ENCODE data around the gene CFAP100.

CFAP100 gene

GRCh38 chr3:126423191-126424038 lies 28.7 kb downstream of the CFAP100 start:
- H3K27ac ChIP-seq (ENCODE audit: extremely low read depth, low read depth, low read length): no peak overlapping the region
- ChIA-PET POLR2A (no interaction called here), CTCF (no interaction called here)
- no peaks in the 10 kb centered on the region for H3K9me3 ChIP-seq (ENCODE audit: control insufficient read depth, insufficient read depth, low read depth, low read length)
- H3K4me1 ChIP-seq (ENCODE audit: control insufficient read depth, insufficient read depth, low read length): no peaks in the 10 kb centered on the region
- no peak overlapping the region for H3K4me3 ChIP-seq (ENCODE audit: low read depth, low read length)
- TF ChIP-seq ZNF138 (tag by site-specific recombination; IDR thresholded peaks at IDR 0.05; ENCODE audit: borderline replicate concordance) (no peak), ZNF529 (tag by site-specific recombination; IDR thresholded peaks at IDR 0.05; ENCODE audit: insufficient replicate concordance) (no peak), HOXD13 (CRISPR knock-in tag; IDR thresholded peaks at IDR 0.05; ENCODE audit: borderline replicate concordance) (no peak), ZNF248 (tag by site-specific recombination; IDR thresholded peaks at IDR 0.05) (no peak), ZNF530 (tag by site-specific recombination; IDR thresholded peaks at IDR 0.05; ENCODE audit: low read depth) (no peak), ZNF366 (tag by site-specific recombination; conservative IDR thresholded peaks at IDR 0.05) (no peak), ZNF560 (tag by site-specific recombination; IDR thresholded peaks at IDR 0.05; ENCODE audit: borderline replicate concordance) (no peak), ZNF184 (tag by site-specific recombination; IDR thresholded peaks at IDR 0.05) (no peak), ZXDB (tag by site-specific recombination; IDR thresholded peaks at IDR 0.05) (no peak), ZNF48 (tag by site-specific recombination; IDR thresholded peaks at IDR 0.05) (no peak), ZIC2 (tag by site-specific recombination; IDR thresholded peaks at IDR 0.05) (no peak), ZNF571 (tag by site-specific recombination; IDR thresholded peaks at IDR 0.05) (no peak), ZNF140 (tag by site-specific recombination; IDR thresholded peaks at IDR 0.05) (no peak)
- TF ChIP-seq, protein P1, sequence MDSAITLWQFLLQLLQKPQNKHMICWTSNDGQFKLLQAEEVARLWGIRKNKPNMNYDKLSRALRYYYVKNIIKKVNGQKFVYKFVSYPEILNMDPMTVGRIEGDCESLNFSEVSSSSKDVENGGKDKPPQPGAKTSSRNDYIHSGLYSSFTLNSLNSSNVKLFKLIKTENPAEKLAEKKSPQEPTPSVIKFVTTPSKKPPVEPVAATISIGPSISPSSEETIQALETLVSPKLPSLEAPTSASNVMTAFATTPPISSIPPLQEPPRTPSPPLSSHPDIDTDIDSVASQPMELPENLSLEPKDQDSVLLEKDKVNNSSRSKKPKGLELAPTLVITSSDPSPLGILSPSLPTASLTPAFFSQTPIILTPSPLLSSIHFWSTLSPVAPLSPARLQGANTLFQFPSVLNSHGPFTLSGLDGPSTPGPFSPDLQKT (IDR thresholded peaks at IDR 0.05; ENCODE audit: borderline replicate concordance, low read depth, low read length): no peak
- no peaks in the 10 kb centered on the region for H3K36me3 ChIP-seq (ENCODE audit: control insufficient read depth in 2 of 2, insufficient read depth in 1 of 2, low read length in 2 of 2)

DNA sequence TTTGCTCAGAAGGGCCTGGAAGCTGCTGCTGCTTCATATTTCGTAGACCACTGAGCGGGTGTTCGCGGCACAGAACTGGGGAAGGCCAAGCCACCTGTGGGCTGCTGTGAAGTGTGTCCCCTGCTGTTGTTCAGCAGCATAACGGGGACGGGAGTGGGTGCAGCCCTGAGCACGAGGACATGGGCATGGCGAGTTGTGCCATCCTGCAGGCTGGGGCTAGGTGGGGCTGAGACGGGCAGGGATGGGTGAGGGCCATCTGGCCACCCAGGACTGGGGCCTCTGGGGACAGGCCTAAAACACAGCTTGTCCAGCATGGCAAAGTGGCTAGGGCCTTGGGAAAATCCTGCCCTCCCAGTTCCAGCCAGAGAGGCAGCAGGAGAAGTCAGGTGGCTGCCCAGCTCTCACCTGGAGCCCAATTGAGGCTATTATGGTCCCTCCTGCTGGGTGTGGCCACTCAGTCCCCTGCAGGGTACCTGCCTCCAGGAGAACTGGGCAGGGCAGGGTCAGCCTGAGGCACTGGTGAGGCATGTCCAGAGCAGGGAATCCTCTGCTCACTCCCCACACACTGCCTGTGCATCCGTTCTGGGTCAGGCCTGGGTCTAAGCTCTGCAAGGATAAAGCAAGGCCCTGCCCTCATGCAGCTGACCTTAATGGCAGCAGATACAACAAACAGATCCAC lies 29.5 kb downstream of the CFAP100 start:
- POLR2A ChIA-PET: no interaction called here
- no peak overlapping the region for H3K4me3 ChIP-seq (ENCODE audit: low read depth, low read length)
- H3K27ac ChIP-seq (ENCODE audit: extremely low read depth, low read depth, low read length): no peak overlapping the region
- no peaks in the 10 kb centered on the region for H3K36me3 ChIP-seq (ENCODE audit: control insufficient read depth in 2 of 2, insufficient read depth in 1 of 2, low read length in 2 of 2)
- CTCF ChIA-PET: no interaction called here
- no peaks in the 10 kb centered on the region for H3K9me3 ChIP-seq (ENCODE audit: control insufficient read depth, insufficient read depth, low read depth, low read length)
- TF ChIP-seq ZFP41 (tag by site-specific recombination; IDR thresholded peaks at IDR 0.05; ENCODE audit: borderline replicate concordance): no peak
- no peak for TF ChIP-seq ZNF791 (tag by site-specific recombination; IDR thresholded peaks at IDR 0.05)
- TF ChIP-seq ZNF140 (tag by site-specific recombination; IDR thresholded peaks at IDR 0.05): no peak
- TF ChIP-seq ZNF155 (tag by site-specific recombination; IDR thresholded peaks at IDR 0.05): no peak
- TF ChIP-seq ZNF670 (tag by site-specific recombination; IDR thresholded peaks at IDR 0.05; ENCODE audit: low read depth): no peak
- no peak for TF ChIP-seq ZNF146 (tag by site-specific recombination; IDR thresholded peaks at IDR 0.05)
- no peak for TF ChIP-seq KLF8 (tag by site-specific recombination; IDR thresholded peaks at IDR 0.05)
- TF ChIP-seq ZNF558 (tag by site-specific recombination; IDR thresholded peaks at IDR 0.05): no peak
- TF ChIP-seq ZNF426 (tag by site-specific recombination; IDR thresholded peaks at IDR 0.05): no peak
- TF ChIP-seq ZBTB20 (tag by site-specific recombination; IDR thresholded peaks at IDR 0.05): no peak
- no peak for TF ChIP-seq ZNF354C (tag by site-specific recombination; IDR thresholded peaks at IDR 0.05; ENCODE audit: borderline replicate concordance, low read depth)
- no peak for TF ChIP-seq SALL2 (tag by site-specific recombination; IDR thresholded peaks at IDR 0.05; ENCODE audit: borderline replicate concordance)
- TF ChIP-seq ZNF366 (tag by site-specific recombination; conservative IDR thresholded peaks at IDR 0.05): no peak
- TF ChIP-seq ZXDB (tag by site-specific recombination; IDR thresholded peaks at IDR 0.05): no peak
- no peak for TF ChIP-seq GLIS2 (tag by site-specific recombination; IDR thresholded peaks at IDR 0.05)
- TF ChIP-seq ZNF658 (tag by site-specific recombination; IDR thresholded peaks at IDR 0.05): no peak
- no peak for TF ChIP-seq ZNF514 (tag by site-specific recombination; IDR thresholded peaks at IDR 0.05)
- no peak for TF ChIP-seq ZNF174 (tag by site-specific recombination; IDR thresholded peaks at IDR 0.05)
- TF ChIP-seq SP7 (tag by site-specific recombination; IDR thresholded peaks at IDR 0.05): no peak
- no peaks in the 10 kb centered on the region for H3K4me1 ChIP-seq (ENCODE audit: control insufficient read depth, insufficient read depth, low read length)
